Fibroblast of lung (primary cell): ENCODE measurements around the gene CFAP74. TPM values are rescaled to one million over a fixed set of nuclear protein-coding genes. Genes with fewer than 3 reads are reported as not detected.
A peak's percentile ranks its signal among the peaks of the same experiment; 100 is the strongest.

Experiments used
- DNase-seq, 2 donors: peaks; one replicate each; pipeline versions ENCODE4 v3.0.0 to v3.0.0-alpha.2; 2010; ENCODE audit warnings: low read depth in 2 of 2
- H2AFZ ChIP-seq: 2 replicates; pipeline ENCODE4 v1.5.1; 2012; ENCODE audit warnings: low read length, control low read depth, inconsistent platforms
- H3K27ac ChIP-seq: 2 replicates; pipeline ENCODE4 v1.5.1; 2011; ENCODE audit warnings: low read length, control low read depth; ENCODE audit not compliant: insufficient read depth
- H3K27me3 ChIP-seq: 2 replicates; pipeline ENCODE4 v1.5.1; 2011; ENCODE audit warnings: mild to moderate bottlenecking, low read length; ENCODE audit not compliant: control insufficient read depth, insufficient read depth
- H3K36me3 ChIP-seq: 2 replicates; pipeline ENCODE4 v1.5.1; 2011; ENCODE audit warnings: low read length; ENCODE audit not compliant: control insufficient read depth, insufficient read depth
- H3K4me1 ChIP-seq: 2 replicates; pipeline ENCODE4 v1.5.1; 2011; ENCODE audit warnings: low read length; ENCODE audit not compliant: control insufficient read depth, insufficient read depth; ENCODE audit errors: extremely low read depth
- H3K4me2 ChIP-seq: 2 replicates; pipeline ENCODE4 v1.5.1; 2011; ENCODE audit warnings: low read length, control low read depth; ENCODE audit not compliant: insufficient read depth; ENCODE audit errors: extremely low read depth
- H3K4me3 ChIP-seq, 4 experiments: fragments of 200-600 bp in 1 of 4; sonication (generic) in 1 of 4; replicated peaks in 1 of 4; 2 replicates each; pipeline ENCODE4 v1.5.1; 2011 to 2016; ENCODE audit warnings: low read length in 4 of 4, low read depth in 3 of 4, mild to moderate bottlenecking in 3 of 4, control low read depth in 2 of 4, inconsistent platforms in 1 of 4, mixed read lengths in 1 of 4; ENCODE audit not compliant: insufficient read depth in 1 of 4; ENCODE audit errors: control extremely low read depth in 1 of 4
- H3K79me2 ChIP-seq: 2 replicates; pipeline ENCODE4 v1.5.1; 2012; ENCODE audit warnings: mild to moderate bottlenecking, low read length, inconsistent platforms; ENCODE audit not compliant: control insufficient read depth, insufficient read depth
- H3K9ac ChIP-seq: 2 replicates; pipeline ENCODE4 v1.5.1; 2011; ENCODE audit warnings: mild to moderate bottlenecking, low read length, control low read depth; ENCODE audit not compliant: insufficient read depth
- H3K9me3 ChIP-seq: 2 replicates; pipeline ENCODE4 v1.5.1; 2012; ENCODE audit warnings: low read depth, low read length; ENCODE audit not compliant: control insufficient read depth, insufficient read depth
- H4K20me1 ChIP-seq: 2 replicates; pipeline ENCODE4 v1.5.1; 2011; ENCODE audit warnings: low read length; ENCODE audit not compliant: control insufficient read depth, insufficient read depth; ENCODE audit errors: extremely low read depth
- EZH2 ChIP-seq: IDR thresholded peaks from 2 replicates; pipeline ENCODE4 v1.5.1; 2012; ENCODE audit warnings: low read length, control low read depth, mild to moderate bottlenecking; ENCODE audit errors: missing control alignments
- polyA plus RNA-seq, 2 donors: library from polyadenylated mRNA; depleted of rRNA in 1 of 2; stranded (reverse) in 1 of 2; unstranded in 1 of 2; fragments of >200 nt; gene quantifications; 2 replicates each; pipeline ENCODE4 v1.2.1, GENCODE V29; 2011 to 2012; ENCODE audit warnings: missing spikeins in 1 of 2
- total RNA-seq: library from RNA; depleted of rRNA; stranded (reverse); fragments of >200 nt; gene quantifications from 2 replicates; pipeline ENCODE4 v1.2.1, GENCODE V29; 2014
- TF ChIP-seq, protein P1 (sequence below), 2 donors: IDR thresholded peaks in 1 of 2; conservative IDR thresholded peaks in 1 of 2; 1 replicate in 1 of 2; 2 replicates in 1 of 2; pipeline ENCODE4 v1.5.1; 2011 to 2012; ENCODE audit warnings: low read length in 2 of 2, control low read depth in 1 of 2, inconsistent platforms in 1 of 2, low read depth in 1 of 2, mild to moderate bottlenecking in 1 of 2

Gene CFAP74
- total and polyA plus RNA-seq, 2 donors (not counting 1 experiment from before 2014, with no cell fraction given), result not detected

DNA sequence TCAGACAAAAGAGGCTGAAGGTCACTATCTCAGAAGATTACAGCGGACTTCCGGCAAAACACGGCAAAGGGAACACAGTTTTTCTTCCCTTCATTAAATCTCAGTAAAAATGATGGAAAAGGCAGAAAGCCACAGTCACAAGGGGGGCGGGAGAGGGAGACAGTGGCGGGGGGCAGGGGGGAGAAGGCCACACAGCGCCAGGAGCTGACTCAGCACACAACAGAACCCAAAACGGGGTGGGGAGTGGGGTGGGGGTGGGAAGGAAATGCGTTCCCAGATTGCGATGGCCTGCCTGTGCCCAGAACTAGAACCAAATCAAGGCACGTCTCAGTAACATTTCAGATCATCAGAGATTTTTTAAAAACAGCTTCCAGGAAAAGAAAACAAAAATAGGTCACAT, 13.4 kb downstream of the CFAP74 start:
- Histone ChIP-seq H3K79me2 (no peaks in the 10 kb centered on the region), H2AFZ (no peak overlapping the region), H3K36me3 (no peaks in the 10 kb centered on the region), H4K20me1 (no peaks in the 10 kb centered on the region), H3K4me1 (no peaks in the 10 kb centered on the region), H3K27ac (no peak overlapping the region), H3K4me2 (no peak overlapping the region), H3K9ac (no peak overlapping the region), H3K4me3 (no peak overlapping the region), H3K27me3 (no peaks in the 10 kb centered on the region), H3K9me3 (no peaks in the 10 kb centered on the region)
- TF ChIP-seq, protein P1, sequence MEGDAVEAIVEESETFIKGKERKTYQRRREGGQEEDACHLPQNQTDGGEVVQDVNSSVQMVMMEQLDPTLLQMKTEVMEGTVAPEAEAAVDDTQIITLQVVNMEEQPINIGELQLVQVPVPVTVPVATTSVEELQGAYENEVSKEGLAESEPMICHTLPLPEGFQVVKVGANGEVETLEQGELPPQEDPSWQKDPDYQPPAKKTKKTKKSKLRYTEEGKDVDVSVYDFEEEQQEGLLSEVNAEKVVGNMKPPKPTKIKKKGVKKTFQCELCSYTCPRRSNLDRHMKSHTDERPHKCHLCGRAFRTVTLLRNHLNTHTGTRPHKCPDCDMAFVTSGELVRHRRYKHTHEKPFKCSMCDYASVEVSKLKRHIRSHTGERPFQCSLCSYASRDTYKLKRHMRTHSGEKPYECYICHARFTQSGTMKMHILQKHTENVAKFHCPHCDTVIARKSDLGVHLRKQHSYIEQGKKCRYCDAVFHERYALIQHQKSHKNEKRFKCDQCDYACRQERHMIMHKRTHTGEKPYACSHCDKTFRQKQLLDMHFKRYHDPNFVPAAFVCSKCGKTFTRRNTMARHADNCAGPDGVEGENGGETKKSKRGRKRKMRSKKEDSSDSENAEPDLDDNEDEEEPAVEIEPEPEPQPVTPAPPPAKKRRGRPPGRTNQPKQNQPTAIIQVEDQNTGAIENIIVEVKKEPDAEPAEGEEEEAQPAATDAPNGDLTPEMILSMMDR (conservative IDR thresholded peaks at IDR 0.05 in 1 of 2, IDR thresholded peaks at IDR 0.05 in 1 of 2; ENCODE audit: low read depth in 1 of 2, low read length in 2 of 2), result no peak
- TF ChIP-seq EZH2, result no peak
- DNase-seq, result peak in 1 of 2 donors; percentile 26

DNA sequence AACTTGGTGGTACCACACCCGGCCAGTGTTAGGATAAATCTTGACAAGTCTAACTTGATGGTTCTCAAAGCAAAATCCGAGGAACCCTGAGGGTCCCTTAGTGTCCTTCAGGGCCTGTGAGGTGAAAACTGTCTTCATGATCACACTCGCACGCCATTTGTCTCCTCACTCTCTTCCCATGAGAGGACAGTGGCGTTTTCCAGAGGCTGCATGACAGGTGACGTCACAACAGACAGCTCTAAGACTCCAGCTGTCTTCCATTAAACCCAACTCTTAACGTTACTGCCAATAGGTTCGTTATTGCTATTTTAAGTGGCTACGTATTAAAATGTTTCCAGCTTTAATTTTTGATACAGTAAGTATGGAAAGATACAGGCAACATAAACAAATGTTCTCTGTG, 13.8 kb downstream of the CFAP74 start:
- no peak overlapping the region for H3K4me2 ChIP-seq
- TF ChIP-seq, protein P1 (conservative IDR thresholded peaks at IDR 0.05 in 1 of 2, IDR thresholded peaks at IDR 0.05 in 1 of 2; ENCODE audit: low read depth in 1 of 2, low read length in 2 of 2), result no peak
- no peak for TF ChIP-seq EZH2
- peak in 1 of 2 donors; percentile 43 for DNase-seq

DNA sequence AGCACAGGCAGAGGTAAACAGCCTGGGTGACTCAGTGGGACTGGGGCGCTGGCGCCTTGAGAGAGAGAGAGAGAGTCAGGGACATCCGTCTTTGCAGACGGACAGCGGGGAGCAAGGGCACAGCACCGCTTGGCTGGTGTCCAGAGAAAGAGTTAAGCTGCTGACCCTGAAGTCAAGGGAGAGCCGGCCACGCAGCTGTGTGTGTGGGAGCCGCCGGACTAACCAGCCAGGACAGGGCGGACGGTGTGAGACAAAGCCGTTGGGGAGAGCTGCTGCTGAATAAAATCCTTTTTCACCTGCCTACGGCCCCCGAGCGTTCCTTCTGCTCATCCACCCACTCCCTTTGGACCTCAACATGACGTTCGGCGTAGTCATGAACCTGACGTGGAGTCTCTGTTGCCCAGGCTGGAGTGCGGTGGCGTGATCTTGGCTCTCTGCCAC, 14.5 kb downstream of the CFAP74 start:
- Histone ChIP-seq H3K27me3 (no peaks in the 10 kb centered on the region), H3K9ac (no peak overlapping the region), H3K4me1 (no peaks in the 10 kb centered on the region), H3K27ac (no peak overlapping the region), H3K4me2 (no peak overlapping the region), H2AFZ (no peak overlapping the region), H3K9me3 (no peaks in the 10 kb centered on the region), H4K20me1 (no peaks in the 10 kb centered on the region), H3K79me2 (no peaks in the 10 kb centered on the region), H3K4me3 (no peak overlapping the region), H3K36me3 (no peaks in the 10 kb centered on the region)
- TF ChIP-seq, protein P1 (conservative IDR thresholded peaks at IDR 0.05 in 1 of 2, IDR thresholded peaks at IDR 0.05 in 1 of 2; ENCODE audit: low read depth in 1 of 2, low read length in 2 of 2), result no peak
- TF ChIP-seq EZH2, result no peak
- peak; percentile 20 to 29 for DNase-seq

More for the DNA sequence above, 13.8 kb downstream of the CFAP74 start:
- H3K9ac ChIP-seq, result no peak overlapping the region
- no peaks in the 10 kb centered on the region for H3K4me1 ChIP-seq
- no peak overlapping the region for H2AFZ ChIP-seq
- no peaks in the 10 kb centered on the region for H3K79me2 ChIP-seq
- no peaks in the 10 kb centered on the region for H3K9me3 ChIP-seq
- H4K20me1 ChIP-seq, result no peaks in the 10 kb centered on the region
- H3K27ac ChIP-seq, result no peak overlapping the region
- no peaks in the 10 kb centered on the region for H3K36me3 ChIP-seq
- H3K27me3 ChIP-seq, result no peaks in the 10 kb centered on the region
- H3K4me3 ChIP-seq, result no peak overlapping the region
